Measurements from ENCODE around the gene F10.

The F10 gene

DNA sequence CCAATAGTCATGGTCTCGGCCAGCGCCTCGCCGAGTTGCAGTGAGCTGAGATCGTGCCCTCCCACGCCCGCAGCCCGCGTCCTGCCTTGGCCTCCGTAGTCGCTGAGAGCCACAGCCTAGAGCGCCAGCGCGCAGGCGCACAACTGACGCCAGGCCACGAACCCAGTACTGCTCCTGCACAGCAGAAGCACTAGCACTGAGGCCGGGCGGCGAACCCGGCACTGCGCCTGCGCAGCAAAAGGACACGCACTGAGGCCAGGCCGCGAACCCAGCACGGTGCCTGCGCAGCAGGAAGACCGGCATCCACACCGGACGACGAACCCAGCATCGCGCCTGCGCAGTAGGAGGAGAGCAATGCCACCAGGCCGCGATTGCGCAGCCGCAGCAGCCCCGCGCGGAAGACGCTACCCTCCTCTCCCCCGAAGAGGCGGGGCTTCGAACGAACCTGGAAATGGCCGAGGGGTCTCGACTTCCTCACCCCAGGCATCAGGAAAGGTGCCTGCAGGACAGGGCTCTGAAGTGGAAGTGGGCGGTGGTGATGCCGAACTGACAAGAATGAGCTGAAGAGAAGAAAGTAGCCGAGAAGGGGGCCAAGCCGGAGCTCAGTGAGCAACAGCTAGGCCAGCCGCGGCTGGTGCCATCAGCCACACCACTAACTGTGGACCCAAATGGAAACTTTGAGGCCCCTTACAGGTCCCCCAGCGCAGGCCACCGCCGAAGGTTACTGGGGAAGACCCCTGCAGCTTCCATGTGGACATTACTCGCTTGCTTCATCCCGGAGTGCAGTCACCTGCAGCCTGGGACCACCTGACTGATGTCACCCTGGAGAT lies 7.5 kb downstream of the F10 start:
- peak in 2 of 3 donors; percentile 26 to 36 for DNase-seq (ENCODE audit: low read depth in 2 of 3, low spot score in 1 of 3)

DNA sequence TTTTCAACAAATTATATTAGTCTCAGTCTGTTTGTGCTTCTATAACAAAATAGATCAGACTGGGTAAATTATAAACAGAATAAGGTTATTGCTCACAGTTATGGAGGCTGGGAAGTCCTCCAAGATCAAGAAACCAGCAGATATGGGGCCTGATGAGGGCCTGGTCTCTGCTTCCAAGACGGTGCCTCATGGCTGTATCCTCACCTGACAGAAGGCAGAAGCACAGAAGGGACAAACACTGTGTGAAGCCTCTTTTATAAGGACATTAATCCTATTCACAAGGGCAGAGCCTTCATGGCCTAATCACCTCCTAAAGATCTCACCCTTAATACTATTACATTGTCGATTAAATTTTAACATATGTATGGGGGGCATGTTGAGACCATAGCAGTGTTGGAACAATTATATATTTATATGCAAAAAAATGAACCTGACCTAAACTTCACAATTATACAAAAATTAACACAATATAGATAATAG lies 12.7 kb downstream of the F10 start:
- DNase-seq (ENCODE audit: low read depth in 2 of 3, low spot score in 1 of 3): no peak

DNA sequence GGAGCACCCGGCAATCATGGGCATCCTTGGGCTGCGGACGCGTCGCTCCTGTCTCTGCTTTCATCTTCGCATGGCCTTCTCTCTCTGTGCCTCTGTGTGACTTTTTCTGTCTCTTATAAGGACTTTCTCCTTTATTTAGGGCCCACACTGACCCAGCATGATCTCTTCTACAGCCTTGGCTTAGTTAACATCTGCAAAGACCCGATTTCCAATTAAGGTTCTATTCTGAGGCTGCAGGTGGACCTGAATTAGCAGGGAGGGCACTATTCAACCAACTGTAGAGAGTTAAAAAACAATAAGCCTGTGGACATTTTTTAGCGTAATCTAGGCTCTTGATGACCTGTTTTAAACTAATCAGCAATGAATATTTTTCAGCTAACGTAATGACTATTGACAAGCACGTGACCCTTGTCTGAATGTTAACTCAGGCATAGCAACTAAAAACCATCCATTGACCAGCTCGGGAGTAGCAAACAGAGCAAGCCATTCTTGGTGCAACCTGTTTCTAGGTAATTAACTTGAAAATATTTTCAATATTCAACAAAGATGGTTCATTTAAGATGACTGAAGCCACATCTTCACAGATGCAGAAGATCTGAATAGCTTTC lies 15.2 kb downstream of the F10 start:
- DNase-seq (ENCODE audit: low read depth in 2 of 3, low spot score in 1 of 3): no peak

DNA sequence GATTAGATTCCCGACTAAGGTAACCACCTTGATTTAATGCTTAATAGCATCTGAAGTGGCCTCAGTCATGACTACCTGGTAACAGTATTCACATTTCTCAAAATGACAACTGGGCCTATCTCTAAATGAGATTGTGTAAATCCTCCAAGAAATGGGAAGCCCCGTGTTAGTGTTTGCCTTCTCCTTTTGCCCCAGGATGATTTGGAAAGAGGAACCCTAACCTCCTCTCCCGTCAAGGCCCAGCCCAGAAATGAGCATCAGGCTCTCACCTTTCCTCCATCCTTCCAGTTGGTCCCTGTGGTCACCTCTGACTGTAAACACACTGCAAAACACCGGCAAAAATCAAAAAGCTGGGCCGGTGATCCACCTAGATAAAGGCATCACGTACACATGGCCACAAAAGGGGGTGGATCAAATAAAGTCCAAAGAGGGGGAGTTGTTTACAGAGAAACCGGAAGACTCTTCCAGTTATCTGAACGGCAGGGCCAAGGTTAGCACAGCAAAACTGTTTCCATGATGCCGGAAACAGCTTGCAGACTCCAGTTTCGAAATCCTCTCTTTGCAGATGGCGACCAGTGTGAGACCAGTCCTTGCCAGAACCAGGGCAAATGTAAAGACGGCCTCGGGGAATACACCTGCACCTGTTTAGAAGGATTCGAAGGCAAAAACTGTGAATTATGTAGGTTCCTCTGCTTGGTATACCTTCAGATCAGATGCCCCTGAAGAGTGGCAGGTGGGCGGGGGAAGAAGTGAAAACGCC lies 16.4 kb downstream of the F10 start:
- no peak for DNase-seq (ENCODE audit: low read depth in 2 of 3, low spot score in 1 of 3)

DNA sequence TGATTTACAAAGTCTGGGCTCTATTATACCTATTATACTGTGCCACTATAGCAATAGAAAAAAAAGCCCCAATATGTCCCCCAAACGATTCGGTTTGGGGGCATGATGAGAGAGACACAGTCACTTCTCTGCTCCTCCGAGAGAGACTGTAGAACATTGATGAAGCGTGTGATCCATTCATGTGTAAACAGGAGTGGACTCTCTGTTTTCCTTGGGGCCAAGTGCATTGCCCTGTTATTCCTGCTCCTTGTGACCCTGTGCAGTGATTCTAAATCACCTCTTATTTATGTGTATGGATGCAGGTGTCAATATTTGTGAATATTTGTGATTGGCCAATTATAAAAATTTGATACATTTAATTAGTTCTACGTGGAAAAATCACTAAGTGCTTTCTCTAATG lies 17.0 kb downstream of the F10 start:
- no peak for DNase-seq (ENCODE audit: low read depth in 2 of 3, low spot score in 1 of 3)

DNA sequence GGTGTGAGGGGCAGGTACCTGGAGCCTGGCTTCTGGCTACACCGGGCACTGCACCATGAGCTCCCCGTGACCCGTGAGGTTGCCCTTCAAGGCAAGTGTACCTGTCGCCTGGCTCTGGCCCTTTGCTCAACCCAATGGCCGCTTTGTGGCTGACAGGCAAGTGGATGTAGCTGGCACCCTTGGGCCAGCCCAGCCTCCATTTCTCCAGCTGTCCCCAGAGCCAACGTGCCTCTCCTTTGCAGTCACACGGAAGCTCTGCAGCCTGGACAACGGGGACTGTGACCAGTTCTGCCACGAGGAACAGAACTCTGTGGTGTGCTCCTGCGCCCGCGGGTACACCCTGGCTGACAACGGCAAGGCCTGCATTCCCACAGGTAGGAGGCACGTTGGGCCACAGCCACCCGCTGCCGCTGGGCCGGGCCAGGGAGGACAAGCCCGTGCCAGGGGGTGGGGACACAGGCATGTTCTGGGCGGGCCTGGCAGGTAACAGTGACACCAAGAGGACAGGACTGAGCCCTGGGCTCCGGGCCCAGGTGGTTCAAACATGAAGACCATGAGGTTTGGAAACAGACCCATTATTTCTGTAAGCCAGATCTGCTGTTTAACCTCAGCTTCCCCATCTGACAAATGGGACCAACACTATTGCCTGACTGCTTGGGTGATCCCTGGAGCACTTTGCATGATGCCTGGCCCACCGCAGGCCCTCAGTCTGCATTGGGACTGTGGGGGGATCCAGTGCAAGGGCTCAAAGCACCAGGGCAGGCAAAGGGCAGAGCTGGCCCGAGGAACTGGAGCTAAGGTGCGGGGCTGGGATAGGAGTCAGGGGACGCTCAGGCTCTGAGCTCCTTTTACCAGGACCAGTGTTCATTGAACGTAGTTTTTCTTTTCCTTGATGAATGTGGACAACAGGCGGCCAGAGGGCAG lies 18.3 kb downstream of the F10 start:
- DNase-seq (ENCODE audit: low read depth in 2 of 3, low spot score in 1 of 3): no peak

DNA sequence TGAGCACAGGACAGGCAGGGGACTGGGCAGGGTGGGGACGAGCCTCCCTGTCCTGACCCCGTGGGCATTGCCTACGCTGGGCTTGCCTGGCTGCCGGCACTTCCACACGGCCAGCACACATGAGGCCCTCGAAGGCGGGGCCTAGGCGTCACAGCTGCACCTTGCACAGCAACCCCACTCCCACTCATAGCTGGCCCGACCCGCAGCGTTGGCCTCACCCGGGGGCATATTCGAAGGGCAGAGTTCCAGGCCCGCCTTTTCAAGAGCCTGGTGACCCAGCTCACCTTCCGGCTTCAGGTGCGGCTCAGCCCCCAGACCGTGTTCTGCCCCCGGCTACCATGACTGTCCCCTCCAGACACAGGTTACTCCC lies 19.0 kb downstream of the F10 start:
- DNase-seq (ENCODE audit: low read depth in 2 of 3, low spot score in 1 of 3): no peak

DNA sequence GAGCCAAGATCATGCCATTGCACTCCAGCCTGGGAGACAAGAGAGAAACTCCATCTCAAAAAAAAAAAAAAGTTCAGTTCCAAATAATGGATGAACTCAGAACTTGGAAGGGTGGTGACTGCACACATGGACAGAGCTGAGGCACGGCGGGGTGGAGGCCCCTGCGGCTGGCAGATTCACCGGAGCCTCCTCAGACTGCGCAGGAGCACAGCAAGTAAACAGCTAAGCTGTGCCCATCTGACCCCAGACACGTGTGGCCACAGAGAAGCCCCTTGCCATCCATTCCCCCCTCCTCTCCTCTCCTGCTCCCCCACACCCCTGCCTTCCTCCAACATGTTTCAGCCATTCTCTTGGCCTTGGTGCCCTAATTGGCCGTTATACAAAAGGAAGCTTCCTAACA lies 20.3 kb downstream of the F10 start:
- DNase-seq (ENCODE audit: low read depth in 2 of 3, low spot score in 1 of 3): no peak

DNA sequence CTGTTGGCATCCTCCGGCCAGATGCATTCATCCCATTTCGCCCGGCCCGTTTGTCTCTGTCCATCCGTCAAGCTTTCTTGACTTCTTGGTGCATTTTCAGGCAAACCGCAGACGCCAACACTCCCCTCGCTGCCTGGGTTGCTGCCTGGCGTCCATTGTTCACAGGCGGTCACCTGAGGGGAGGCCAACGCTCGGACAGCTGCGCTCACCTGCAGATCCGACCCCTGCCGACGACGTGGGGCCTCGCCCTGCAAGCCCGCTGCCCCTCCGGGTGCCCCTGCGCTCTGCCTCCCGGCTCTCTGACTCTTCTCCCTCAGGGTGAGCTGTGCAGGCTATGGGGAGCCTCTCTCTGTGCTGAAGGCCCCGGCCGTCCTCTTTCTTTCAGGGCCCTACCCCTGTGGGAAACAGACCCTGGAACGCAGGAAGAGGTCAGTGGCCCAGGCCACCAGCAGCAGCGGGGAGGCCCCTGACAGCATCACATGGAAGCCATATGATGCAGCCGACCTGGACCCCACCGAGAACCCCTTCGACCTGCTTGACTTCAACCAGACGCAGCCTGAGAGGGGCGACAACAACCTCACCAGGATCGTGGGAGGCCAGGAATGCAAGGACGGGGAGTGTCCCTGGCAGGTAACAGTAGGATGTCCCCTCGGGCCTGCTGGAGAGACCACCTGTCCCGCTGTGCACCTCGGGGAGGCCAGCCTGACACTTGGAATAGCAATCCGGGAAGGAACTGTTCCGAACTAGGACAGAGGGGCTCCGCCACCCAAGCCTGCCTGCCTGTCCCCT lies 21.1 kb downstream of the F10 start:
- no peak for DNase-seq (ENCODE audit: low read depth in 2 of 3, low spot score in 1 of 3)

DNA sequence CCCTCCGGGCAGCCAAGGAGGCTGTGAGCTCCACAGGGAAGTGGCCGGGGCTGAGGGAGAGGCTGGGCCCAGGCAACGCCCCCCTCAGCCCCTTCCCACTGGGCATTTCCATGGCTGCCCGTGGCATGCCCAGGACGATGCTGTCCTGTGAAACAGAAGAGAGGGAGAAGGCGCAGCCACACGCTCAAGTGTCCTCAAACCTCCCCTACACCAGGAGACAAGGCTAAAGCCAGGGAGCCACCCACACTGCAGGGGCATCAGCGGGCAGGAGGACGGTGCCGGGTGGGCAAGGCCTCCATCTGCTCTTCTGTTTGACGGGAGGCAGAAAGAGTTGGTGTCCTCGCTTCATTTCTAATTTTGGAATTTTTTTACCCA lies 21.6 kb downstream of the F10 start:
- DNase-seq (ENCODE audit: low read depth in 2 of 3, low spot score in 1 of 3): no peak

DNA sequence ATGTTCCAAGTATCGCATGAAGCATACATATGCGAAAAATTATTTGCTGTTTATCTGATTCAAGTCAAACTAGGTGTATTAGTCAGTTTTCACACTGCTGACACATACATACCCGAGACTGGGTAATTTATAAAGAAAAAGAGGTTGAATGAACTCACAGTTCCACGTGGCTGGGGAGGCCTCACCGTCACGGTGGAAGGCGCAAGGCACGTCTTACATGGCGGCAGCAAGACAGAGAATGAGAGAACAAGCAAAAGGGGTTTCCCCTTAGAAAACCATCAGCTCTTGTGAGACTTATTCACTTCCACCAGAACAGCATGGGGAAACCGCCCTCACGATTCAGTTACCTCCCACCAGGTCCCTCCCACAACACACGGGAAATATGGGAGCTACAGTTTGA lies 22.9 kb downstream of the F10 start:
- peak in 2 of 3 donors; percentile 26 to 62 for DNase-seq (ENCODE audit: low read depth in 2 of 3, low spot score in 1 of 3)

DNA sequence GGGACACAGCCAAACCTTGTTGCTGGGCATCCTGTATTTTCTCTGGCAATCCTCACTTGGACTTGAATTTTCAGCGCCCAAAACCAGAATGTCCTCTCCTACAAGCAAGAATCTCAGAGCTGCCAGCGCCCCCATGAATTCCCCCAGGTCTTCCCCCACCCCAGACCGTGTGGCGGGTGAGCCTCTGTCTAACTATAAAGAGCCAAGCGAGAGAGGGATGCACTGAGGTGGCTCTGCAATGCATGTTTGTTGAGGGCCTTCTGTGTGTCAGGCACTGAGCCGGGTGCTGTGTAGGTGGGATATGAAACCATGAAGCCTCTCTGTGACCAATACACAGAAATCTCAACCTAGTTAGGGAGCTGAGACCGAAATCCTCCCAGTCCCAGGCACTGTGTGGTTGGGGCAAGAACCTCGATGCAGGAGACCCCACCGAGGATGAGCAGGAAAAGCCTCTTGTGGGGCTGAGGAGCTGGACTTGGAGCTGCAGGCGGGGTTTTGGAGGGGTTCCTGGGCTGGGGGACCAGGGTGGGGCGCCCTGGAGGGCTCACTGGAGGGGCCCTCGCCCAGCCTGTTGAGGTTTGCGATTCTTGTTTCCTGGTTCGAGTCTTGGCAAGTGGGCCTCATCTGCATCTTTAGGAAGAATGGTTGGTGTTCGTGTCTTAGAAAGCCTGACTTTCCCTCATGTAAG lies 23.5 kb downstream of the F10 start:
- no peak for DNase-seq (ENCODE audit: low read depth in 2 of 3, low spot score in 1 of 3)

DNA sequence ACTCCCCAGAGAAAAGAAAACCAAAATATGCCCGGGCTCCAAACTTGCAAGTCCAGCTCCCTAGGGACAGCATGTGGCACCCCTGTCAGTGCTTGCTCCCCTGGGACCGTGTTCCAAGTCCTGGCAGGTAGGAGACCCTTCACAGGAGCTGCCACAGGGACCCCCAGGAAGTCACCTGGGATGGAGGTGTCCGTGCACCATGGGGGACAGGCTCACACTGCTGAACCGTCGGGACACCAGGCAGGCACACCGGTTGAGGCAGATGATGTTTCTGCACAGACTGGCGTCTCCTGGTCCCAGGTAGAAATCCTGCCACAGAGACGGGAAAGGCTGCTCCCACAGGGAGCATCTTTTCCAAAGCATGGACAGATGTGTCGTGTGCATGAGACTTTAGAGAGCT lies 24.2 kb downstream of the F10 start:
- no peak for DNase-seq (ENCODE audit: low read depth in 2 of 3, low spot score in 1 of 3)

DNA sequence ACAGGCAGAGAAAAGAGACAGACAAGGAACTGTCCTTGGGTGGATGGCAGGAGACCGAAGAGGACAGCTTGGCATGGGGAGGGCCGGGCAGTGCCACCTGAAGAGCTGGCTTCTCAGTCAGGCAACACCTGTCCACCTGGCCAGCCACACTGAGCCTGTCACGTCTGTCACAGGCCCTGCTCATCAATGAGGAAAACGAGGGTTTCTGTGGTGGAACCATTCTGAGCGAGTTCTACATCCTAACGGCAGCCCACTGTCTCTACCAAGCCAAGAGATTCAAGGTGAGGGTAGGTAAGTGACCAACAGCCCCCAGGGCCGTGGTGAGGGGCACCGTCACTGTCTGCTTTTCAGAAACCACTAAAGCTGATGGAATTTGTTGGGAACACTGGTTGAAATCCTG lies 24.6 kb downstream of the F10 start:
- DNase-seq (ENCODE audit: low read depth in 2 of 3, low spot score in 1 of 3): no peak

DNA sequence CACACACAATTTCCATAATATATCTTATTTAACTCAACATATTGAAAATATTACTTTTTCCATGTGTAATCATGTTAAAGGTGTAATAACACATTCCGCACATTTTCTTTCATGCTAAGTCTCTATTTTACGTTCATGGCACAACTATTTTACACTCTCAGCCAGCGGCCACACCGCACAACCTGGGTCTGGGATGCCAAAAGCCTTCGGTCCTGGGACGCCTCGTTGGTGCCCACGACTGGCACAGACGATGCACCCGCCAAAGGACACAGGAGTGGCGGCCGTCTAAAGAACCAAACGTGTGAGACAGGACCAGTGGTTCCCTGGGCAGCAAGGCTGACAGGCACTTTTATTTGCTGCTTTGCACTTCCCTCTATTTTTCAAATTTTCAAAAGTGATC lies 25.8 kb downstream of the F10 start:
- no peak for DNase-seq (ENCODE audit: low read depth in 2 of 3, low spot score in 1 of 3)

DNA sequence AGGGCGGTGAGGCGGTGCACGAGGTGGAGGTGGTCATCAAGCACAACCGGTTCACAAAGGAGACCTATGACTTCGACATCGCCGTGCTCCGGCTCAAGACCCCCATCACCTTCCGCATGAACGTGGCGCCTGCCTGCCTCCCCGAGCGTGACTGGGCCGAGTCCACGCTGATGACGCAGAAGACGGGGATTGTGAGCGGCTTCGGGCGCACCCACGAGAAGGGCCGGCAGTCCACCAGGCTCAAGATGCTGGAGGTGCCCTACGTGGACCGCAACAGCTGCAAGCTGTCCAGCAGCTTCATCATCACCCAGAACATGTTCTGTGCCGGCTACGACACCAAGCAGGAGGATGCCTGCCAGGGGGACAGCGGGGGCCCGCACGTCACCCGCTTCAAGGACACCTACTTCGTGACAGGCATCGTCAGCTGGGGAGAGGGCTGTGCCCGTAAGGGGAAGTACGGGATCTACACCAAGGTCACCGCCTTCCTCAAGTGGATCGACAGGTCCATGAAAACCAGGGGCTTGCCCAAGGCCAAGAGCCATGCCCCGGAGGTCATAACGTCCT lies 26.4 kb downstream of the F10 start:
- DNase-seq (ENCODE audit: low read depth in 2 of 3, low spot score in 1 of 3): no peak

DNA sequence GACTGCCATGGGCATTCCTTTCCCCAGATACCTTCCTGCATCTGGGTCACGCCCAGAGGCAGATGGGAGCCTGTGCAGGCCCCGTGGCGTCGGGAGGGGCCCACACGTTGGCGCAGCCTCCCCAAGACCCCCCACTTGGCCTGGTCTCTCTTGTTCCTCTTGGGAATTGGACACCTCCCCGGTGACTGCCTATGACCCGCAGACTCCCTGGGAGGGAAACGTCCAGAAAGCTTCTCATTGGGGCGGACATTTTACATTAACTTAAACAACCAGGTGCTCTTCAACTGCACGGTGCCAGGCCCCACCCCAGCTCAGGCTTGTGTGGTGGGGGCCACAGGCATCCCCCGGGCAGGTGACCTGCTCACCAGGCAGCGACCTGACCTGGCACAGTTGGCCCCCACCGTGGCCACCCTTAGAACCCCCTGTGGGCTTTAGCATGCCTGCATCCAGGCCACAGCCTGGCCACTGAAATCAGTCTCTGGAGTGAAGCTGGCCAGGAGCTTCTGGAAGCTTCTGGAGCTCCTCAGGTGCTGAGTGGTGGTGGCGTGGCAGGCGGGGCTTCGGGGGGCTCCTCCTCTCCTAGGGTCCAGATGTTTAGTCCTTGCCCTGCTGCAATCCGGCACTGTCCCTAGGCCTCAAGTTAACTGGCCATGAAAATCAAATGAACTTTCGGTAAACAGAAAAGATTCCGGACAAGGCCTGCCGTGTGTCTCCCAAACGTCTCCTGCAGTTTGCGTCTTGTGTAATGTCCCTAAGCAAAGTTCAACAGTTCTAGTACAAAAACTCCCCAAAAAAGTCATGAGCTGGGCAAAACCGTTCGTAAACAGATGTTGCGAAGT lies 27.3 kb downstream of the F10 start:
- no peak for DNase-seq (ENCODE audit: low read depth in 2 of 3, low spot score in 1 of 3)

DNA sequence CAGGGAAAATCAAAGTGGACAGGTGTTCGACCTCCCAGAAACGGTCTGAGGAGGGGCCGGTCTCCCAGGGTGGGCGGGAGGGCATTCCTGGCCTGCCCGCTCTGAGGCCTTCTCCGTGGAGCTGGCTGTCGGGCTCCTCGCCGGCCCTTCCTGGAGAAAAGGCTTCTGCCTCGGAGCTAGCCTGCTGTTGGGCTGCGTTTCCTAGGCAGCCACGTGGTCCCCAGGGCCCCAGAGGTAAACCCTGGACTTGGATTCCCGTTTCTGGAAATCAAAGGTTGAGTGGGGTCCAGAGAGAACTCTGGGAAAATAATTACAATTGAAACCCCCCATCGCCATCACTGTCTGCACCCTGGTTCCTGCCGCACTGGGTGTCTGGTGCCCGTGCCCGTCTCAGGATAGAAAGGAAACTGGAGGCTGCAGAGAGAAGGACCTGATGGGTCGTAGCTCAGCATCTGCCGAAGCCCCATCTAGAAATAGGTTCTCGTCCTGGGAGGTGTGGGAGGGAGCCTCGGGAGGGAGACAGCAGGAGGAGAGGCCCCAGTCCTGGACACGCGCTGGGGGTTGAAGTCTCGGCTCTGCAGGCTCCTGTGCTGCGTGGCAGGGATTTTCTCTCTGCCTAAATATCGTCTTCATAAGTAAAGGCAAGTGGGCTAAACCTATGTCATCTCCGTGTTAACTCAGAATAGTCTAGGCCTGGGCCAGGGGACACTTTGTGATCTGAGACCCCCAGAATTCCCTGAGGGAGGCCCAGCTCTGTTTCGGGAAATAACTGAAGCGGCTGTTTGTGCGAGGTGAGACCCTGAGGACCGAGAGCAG lies 28.2 kb downstream of the F10 start:
- DNase-seq (ENCODE audit: low read depth in 2 of 3, low spot score in 1 of 3): no peak
